IPS-18a (cell line): ENCODE data around the gene ITIH2.
"Not testable (repeated sequence)": the region's sequence is repeated elsewhere in the genome, so short reads cannot be mapped to it uniquely, and the experiment has no call there.

Experiments used
- H3K27ac ChIP-seq: one replicate; pipeline ENCODE4 v1.5.1; 2013; ENCODE audit warnings: low read length
- H3K27me3 ChIP-seq: one replicate; pipeline ENCODE4 v1.6.1; 2013; ENCODE audit warnings: mild to moderate bottlenecking, low read length; ENCODE audit not compliant: control insufficient read depth, insufficient read depth
- H3K36me3 ChIP-seq: one replicate; pipeline ENCODE4 v1.6.1; 2013; ENCODE audit warnings: low read depth, low read length; ENCODE audit not compliant: control insufficient read depth
- H3K4me1 ChIP-seq: one replicate; pipeline ENCODE4 v1.6.1; 2013; ENCODE audit warnings: low read depth, low read length; ENCODE audit not compliant: control insufficient read depth
- H3K4me3 ChIP-seq: one replicate; pipeline ENCODE4 v1.5.1; 2013; ENCODE audit warnings: low read length
- H3K9ac ChIP-seq: one replicate; pipeline ENCODE4 v1.6.1; 2013; ENCODE audit warnings: mild to moderate bottlenecking, low read length, moderate library complexity
- H3K9me3 ChIP-seq: one replicate; pipeline ENCODE4 v1.6.1; 2013; ENCODE audit warnings: low read depth, low read length; ENCODE audit not compliant: control insufficient read depth

The ITIH2 gene

GRCh38 chr10:7756360-7756992 is 53.4 kb downstream of the ITIH2 start:
- H3K4me3 ChIP-seq: no peak overlapping the region
- H3K9ac ChIP-seq: no peak overlapping the region
- no peaks in the 10 kb centered on the region for H3K4me1 ChIP-seq
- peaks cover 65% of the 10 kb centered on the region for H3K36me3 ChIP-seq
- H3K9me3 ChIP-seq: no peaks in the 10 kb centered on the region
- no peak overlapping the region for H3K27ac ChIP-seq
- H3K27me3 ChIP-seq: no peaks in the 10 kb centered on the region

- Histone ChIP-seq H3K9me3 (no peaks in the 10 kb centered on the region), H3K36me3 (peaks cover 73% of the 10 kb centered on the region), H3K27ac (no peak overlapping the region), H3K4me3 (no peak overlapping the region), H3K27me3 (no peaks in the 10 kb centered on the region), H3K9ac (no peak overlapping the region), H3K4me1 (no peaks in the 10 kb centered on the region)
Measured at GRCh38 chr10:7763929-7764328, 60.8 kb downstream of the ITIH2 start.

GRCh38 chr10:7766241-7766640 is 63.1 kb downstream of the ITIH2 start:
- Histone ChIP-seq H3K9me3 (no peaks in the 10 kb centered on the region), H3K36me3 (peaks cover 72% of the 10 kb centered on the region), H3K27me3 (no peaks in the 10 kb centered on the region), H3K4me1 (no peaks in the 10 kb centered on the region), H3K9ac (no peak overlapping the region), H3K4me3 (no peak overlapping the region), H3K27ac (no peak overlapping the region)

GRCh38 chr10:7767209-7767608 is 64.1 kb downstream of the ITIH2 start:
- Histone ChIP-seq H3K27ac (no peak overlapping the region), H3K27me3 (no peaks in the 10 kb centered on the region), H3K9ac (no peak overlapping the region), H3K9me3 (no peaks in the 10 kb centered on the region), H3K4me1 (no peaks in the 10 kb centered on the region), H3K36me3 (peaks cover 71% of the 10 kb centered on the region), H3K4me3 (no peak overlapping the region)

- H3K4me1 ChIP-seq: no peaks in the 10 kb centered on the region
- H3K4me3 ChIP-seq: no peak overlapping the region
- H3K27ac ChIP-seq: no peak overlapping the region
- H3K27me3 ChIP-seq: no peaks in the 10 kb centered on the region
- H3K36me3 ChIP-seq: peaks cover 67% of the 10 kb centered on the region
- no peaks in the 10 kb centered on the region for H3K9me3 ChIP-seq
- H3K9ac ChIP-seq: no peak overlapping the region
Measured at GRCh38 chr10:7768417-7768816, 65.3 kb downstream of the ITIH2 start.

- Histone ChIP-seq H3K9me3 (no peaks in the 10 kb centered on the region), H3K27ac (no peak overlapping the region), H3K9ac (no peak overlapping the region), H3K27me3 (no peaks in the 10 kb centered on the region), H3K4me1 (no peaks in the 10 kb centered on the region), H3K4me3 (no peak overlapping the region), H3K36me3 (peaks cover 63% of the 10 kb centered on the region)
Measured at GRCh38 chr10:7773845-7774801, 71.0 kb downstream of the ITIH2 start.

GRCh38 chr10:7776777-7777176 is 73.7 kb downstream of the ITIH2 start:
- no peak overlapping the region for H3K27ac ChIP-seq
- no peaks in the 10 kb centered on the region for H3K4me1 ChIP-seq
- H3K9ac ChIP-seq: no peak overlapping the region
- H3K36me3 ChIP-seq: peaks cover 57% of the 10 kb centered on the region
- H3K4me3 ChIP-seq: no peak overlapping the region
- H3K9me3 ChIP-seq: no peaks in the 10 kb centered on the region
- H3K27me3 ChIP-seq: no peaks in the 10 kb centered on the region

- not testable (repeated sequence) for H3K9me3 ChIP-seq, H3K9ac ChIP-seq, H3K4me3 ChIP-seq, H3K4me1 ChIP-seq, H3K27me3 ChIP-seq, H3K27ac ChIP-seq
- peaks cover 28% of the 10 kb centered on the region for H3K36me3 ChIP-seq
Measured at GRCh38 chr10:7782194-7782593, 79.1 kb downstream of the ITIH2 start.

- H3K27me3 ChIP-seq: no peaks in the 10 kb centered on the region
- peak overlapping the region; percentile 72 for H3K9ac ChIP-seq
- peak overlapping the region; percentile 84 for H3K4me3 ChIP-seq
- no peak overlapping the region for H3K27ac ChIP-seq
- no peaks in the 10 kb centered on the region for H3K36me3 ChIP-seq
- no peaks in the 10 kb centered on the region for H3K9me3 ChIP-seq
- H3K4me1 ChIP-seq: peaks cover 12% of the 10 kb centered on the region
Measured at GRCh38 chr10:7786430-7786829, 83.3 kb downstream of the ITIH2 start.

- peak overlapping the region; percentile 84 for H3K4me3 ChIP-seq
- H3K36me3 ChIP-seq: no peaks in the 10 kb centered on the region
Measured at GRCh38 chr10:7787150-7787856, 84.2 kb downstream of the ITIH2 start.

GRCh38 chr10:7787857-7788638 is 84.9 kb downstream of the ITIH2 start, which contains the start of the genes ATP5F1C and KIN:
Gene ATP5F1C, plus strand, starts transcription at chr10:7788177. Its CDS starts 31 bp downstream, at chr10:7788208.
Gene KIN, minus strand, starts transcription at chr10:7787993. Its CDS starts 60 bp downstream, at chr10:7787933.
- Histone ChIP-seq H3K36me3 (no peaks in the 10 kb centered on the region), H3K4me1 (peaks cover 12% of the 10 kb centered on the region), H3K4me3 (peak within 1 kb of the TSS; percentile 84), H3K9ac (peak within 1 kb of the TSS; percentile 72), H3K9me3 (no peaks in the 10 kb centered on the region), H3K27ac (peak within 1 kb of the TSS; percentile 14), H3K27me3 (no peaks in the 10 kb centered on the region)

More at GRCh38 chr10:7787150-7787856, 84.2 kb downstream of the ITIH2 start:
- peak overlapping the region; percentile 6 for H3K27ac ChIP-seq
- H3K4me1 ChIP-seq: peaks cover 12% of the 10 kb centered on the region
- no peaks in the 10 kb centered on the region for H3K9me3 ChIP-seq
- H3K27me3 ChIP-seq: no peaks in the 10 kb centered on the region
- peak overlapping the region; percentile 72 for H3K9ac ChIP-seq
